GM23338 (cell line): ENCODE measurements around the gene SPRYD4. TPM values are rescaled to one million over a fixed set of nuclear protein-coding genes. Genes with fewer than 3 reads are reported as not detected.
"Not testable (repeated sequence)": the region's sequence is repeated elsewhere in the genome, so short reads cannot be mapped to it uniquely, and the experiment has no call there.

ENCODE experiments used
- ATAC-seq: fragments of 200-7000 bp; cut with Tn5 transposase; 3 replicates; pipeline ENCODE4 v1.9.1; 2020
- DNase-seq: peaks from one replicate; pipeline ENCODE4 v3.0.0-alpha.2; 2015; ENCODE audit warnings: low spot score
- H2AFZ ChIP-seq: fragments of 200-600 bp; sonication (generic); 2 replicates; pipeline ENCODE4 v1.8.0; 2016; ENCODE audit warnings: antibody characterized with exemption, mild to moderate bottlenecking, moderate library complexity
- H3F3A ChIP-seq: fragments of 200-600 bp; sonication (generic); replicated peaks from 2 replicates; pipeline ENCODE4 v1.8.0; 2017; ENCODE audit warnings: antibody characterized with exemption, mixed run types, low read depth
- H3K27ac ChIP-seq: fragments of 200-600 bp; sonication (generic); 2 replicates; pipeline ENCODE4 v1.6.1; 2016; ENCODE audit warnings: low read depth
- H3K27me3 ChIP-seq: fragments of 200-600 bp; sonication (generic); 2 replicates; pipeline ENCODE4 v1.8.0; 2016; ENCODE audit warnings: mild to moderate bottlenecking, mixed run types, moderate library complexity; ENCODE audit not compliant: insufficient read depth
- H3K36me3 ChIP-seq: fragments of 200-600 bp; sonication (generic); 2 replicates; pipeline ENCODE4 v1.8.0; 2016; ENCODE audit warnings: mild to moderate bottlenecking; ENCODE audit not compliant: insufficient read depth
- H3K4me1 ChIP-seq: fragments of 200-600 bp; sonication (generic); 2 replicates; pipeline ENCODE4 v1.8.0; 2016; ENCODE audit warnings: mild to moderate bottlenecking, moderate library complexity; ENCODE audit not compliant: insufficient read depth
- H3K4me2 ChIP-seq: fragments of 200-600 bp; sonication (generic); 2 replicates; pipeline ENCODE4 v1.7.1; 2017; ENCODE audit warnings: mixed run types
- H3K4me3 ChIP-seq: fragments of 200-600 bp; sonication (generic); 2 replicates; pipeline ENCODE4 v1.6.1; 2016; ENCODE audit warnings: mixed run types
- H3K79me2 ChIP-seq: fragments of 200-600 bp; sonication (generic); replicated peaks from 2 replicates; pipeline ENCODE4 v1.8.0; 2017; ENCODE audit warnings: mild to moderate bottlenecking; ENCODE audit not compliant: insufficient read depth
- H3K9me2 ChIP-seq: fragments of 200-600 bp; sonication (generic); 2 replicates; pipeline ENCODE4 v1.8.0; 2017; ENCODE audit not compliant: insufficient read depth
- H4K20me1 ChIP-seq: fragments of 200-600 bp; sonication (generic); replicated peaks from 2 replicates; pipeline ENCODE4 v1.8.0; 2017; ENCODE audit warnings: mild to moderate bottlenecking; ENCODE audit not compliant: insufficient read depth
- H3K27ac Mint-ChIP-seq: 2 replicates; pipeline ENCODE4 v1.8.0; 2020; ENCODE audit warnings: inconsistent platforms, mild to moderate bottlenecking, moderate library complexity, mixed read lengths
- H3K27me3 Mint-ChIP-seq: 3 replicates; pipeline ENCODE4 v1.8.0; 2022; ENCODE audit warnings: low read depth, mild to moderate bottlenecking, moderate library complexity, mixed read lengths, inconsistent platforms; ENCODE audit not compliant: insufficient read depth, poor library complexity
- H3K36me3 Mint-ChIP-seq: 3 replicates; pipeline ENCODE4 v1.8.0; 2021; ENCODE audit warnings: low read depth, mild to moderate bottlenecking, inconsistent platforms, moderate library complexity, mixed read lengths
- H3K4me1 Mint-ChIP-seq: 3 replicates; pipeline ENCODE4 v1.8.0; 2020; ENCODE audit warnings: mild to moderate bottlenecking, inconsistent platforms, mixed read lengths
- H3K4me3 Mint-ChIP-seq: 3 replicates; pipeline ENCODE4 v1.8.0; 2021; ENCODE audit warnings: moderate library complexity, mild to moderate bottlenecking, inconsistent platforms, mixed read lengths
- H3K9me3 Mint-ChIP-seq: 3 replicates; pipeline ENCODE4 v1.8.0; 2020; ENCODE audit warnings: moderate library complexity, mild to moderate bottlenecking, inconsistent platforms, mixed read lengths
- CREB1 ChIP-seq: fragments of 250-450 bp; sonication (Bioruptor Pico); IDR thresholded peaks from 2 replicates; pipeline ENCODE4 v1.5.0; 2020; ENCODE audit warnings: low read depth, mild to moderate bottlenecking, moderate library complexity
- CTCF ChIP-seq, 2 experiments: fragments of 200-600 bp in 1 of 2; sonication (generic) in 1 of 2; conservative IDR thresholded peaks; 2 replicates each; pipeline versions ENCODE4 v1.5.1 to v1.6.1; 2016 to 2017; ENCODE audit warnings: antibody characterized with exemption in 2 of 2, low read depth in 2 of 2, mild to moderate bottlenecking in 2 of 2, moderate library complexity in 1 of 2
- EZH2 ChIP-seq: fragments of 200-600 bp; sonication (generic); IDR thresholded peaks from one replicate; pipeline ENCODE4 v1.8.0; 2017; ENCODE audit warnings: antibody characterized with exemption, mild to moderate bottlenecking, low read depth; ENCODE audit not compliant: unreplicated experiment
- EZH2phosphoT487 ChIP-seq: fragments of 200-600 bp; sonication (generic); IDR thresholded peaks from one replicate; pipeline ENCODE4 v1.8.1; 2018; ENCODE audit warnings: antibody characterized with exemption; ENCODE audit not compliant: unreplicated experiment
- NANOG ChIP-seq: IDR thresholded peaks from 2 replicates; pipeline ENCODE4 v1.6.1; 2016; ENCODE audit warnings: antibody characterized with exemption, borderline replicate concordance
- POLR2AphosphoS5 ChIP-seq: IDR thresholded peaks from 2 replicates; pipeline ENCODE4 v1.6.1; 2016; ENCODE audit warnings: antibody characterized with exemption, low read depth
- ZNF114 ChIP-seq: fragments of 250-450 bp; sonication (Bioruptor Pico); IDR thresholded peaks from 2 replicates; pipeline ENCODE4 v1.5.0; 2020; ENCODE audit warnings: mild to moderate bottlenecking, moderate library complexity
- ZNF331 ChIP-seq: fragments of 250-450 bp; sonication (Bioruptor Pico); IDR thresholded peaks from 2 replicates; pipeline ENCODE4 v1.5.0; 2020; ENCODE audit warnings: low read depth, mild to moderate bottlenecking, moderate library complexity
- polyA plus RNA-seq: library from polyadenylated mRNA; unstranded; fragments of >200 nt; fragmentation: Nextera tagmentation; extraction: Ambion mirVana; gene quantifications from 2 replicates; pipeline ENCODE4 v1.2.1, GENCODE V29; 2016
- total RNA-seq: library from RNA; depleted of rRNA; stranded (reverse); fragments of >200 nt; shearing (Covaris generic); gene quantifications from 2 replicates; pipeline ENCODE4 v1.2.3, GENCODE V29; 2014
- TF ChIP-seq, protein P1 (sequence below): IDR thresholded peaks from one replicate; pipeline ENCODE4 v1.6.1; 2018; ENCODE audit warnings: antibody characterized with exemption; ENCODE audit not compliant: unreplicated experiment

The SPRYD4 gene
- total and polyA plus RNA-seq, 2 experiments from 2014 or later: 2.1 to 3.1 TPM

DNA sequence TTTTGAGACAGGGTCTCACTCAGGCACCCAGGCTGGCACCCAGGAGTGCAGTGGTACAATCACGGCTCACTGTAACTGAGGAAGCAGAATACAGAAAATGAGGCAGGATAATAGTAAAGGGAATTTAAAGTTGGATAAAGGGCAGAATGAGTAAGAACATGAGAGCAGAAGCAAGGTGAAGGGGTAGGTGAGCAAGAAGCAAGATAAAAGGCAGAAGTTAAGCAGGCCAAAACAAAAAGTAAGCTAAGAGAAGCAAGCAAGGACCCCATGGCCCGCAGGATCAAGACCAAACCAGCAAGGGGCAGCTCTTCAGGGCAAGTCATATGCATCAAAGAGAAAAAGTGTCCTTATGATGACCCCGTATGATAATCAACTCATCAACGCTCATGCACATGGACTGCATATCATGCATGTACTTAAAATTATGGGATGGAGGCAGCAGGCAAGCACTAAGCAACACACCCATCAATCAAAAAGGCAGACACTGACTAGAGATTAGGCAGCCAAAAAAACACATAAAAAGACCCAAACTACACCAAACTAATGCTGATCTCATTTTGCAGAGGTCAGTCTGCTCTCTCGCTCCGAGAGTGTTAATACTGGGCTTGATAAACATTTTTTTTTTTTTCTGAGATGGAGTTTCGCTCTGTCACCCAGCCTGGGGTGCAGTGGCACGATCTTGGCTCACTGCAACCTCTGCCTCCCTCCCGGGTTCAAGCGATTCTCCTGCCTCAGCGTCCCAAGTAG, 30.8 kb upstream of the SPRYD4 start:
- Mint-ChIP-seq H3K9me3 (peaks cover 16% of the 10 kb centered on the region), H3K27ac (peak overlapping the region; percentile 13; the same call in 1 of the 2 replicates), H3K27me3 (peaks cover 8% of the 10 kb centered on the region), H3K4me3 (no peak overlapping the region), H3K36me3 (peaks cover 39% of the 10 kb centered on the region), H3K4me1 (peaks cover 22% of the 10 kb centered on the region)
- ATAC-seq (peak; percentile 54), DNase-seq (no peak)
- H3K4me2 ChIP-seq: no peak overlapping the region
- H3K27ac ChIP-seq: 0 out of 2 replicates have a peak overlapping the region, but pooled peaks have one; percentile 19
- no peaks in the 10 kb centered on the region; the same call in 1 of the 2 replicates for H4K20me1 ChIP-seq
- TF ChIP-seq, protein P1, sequence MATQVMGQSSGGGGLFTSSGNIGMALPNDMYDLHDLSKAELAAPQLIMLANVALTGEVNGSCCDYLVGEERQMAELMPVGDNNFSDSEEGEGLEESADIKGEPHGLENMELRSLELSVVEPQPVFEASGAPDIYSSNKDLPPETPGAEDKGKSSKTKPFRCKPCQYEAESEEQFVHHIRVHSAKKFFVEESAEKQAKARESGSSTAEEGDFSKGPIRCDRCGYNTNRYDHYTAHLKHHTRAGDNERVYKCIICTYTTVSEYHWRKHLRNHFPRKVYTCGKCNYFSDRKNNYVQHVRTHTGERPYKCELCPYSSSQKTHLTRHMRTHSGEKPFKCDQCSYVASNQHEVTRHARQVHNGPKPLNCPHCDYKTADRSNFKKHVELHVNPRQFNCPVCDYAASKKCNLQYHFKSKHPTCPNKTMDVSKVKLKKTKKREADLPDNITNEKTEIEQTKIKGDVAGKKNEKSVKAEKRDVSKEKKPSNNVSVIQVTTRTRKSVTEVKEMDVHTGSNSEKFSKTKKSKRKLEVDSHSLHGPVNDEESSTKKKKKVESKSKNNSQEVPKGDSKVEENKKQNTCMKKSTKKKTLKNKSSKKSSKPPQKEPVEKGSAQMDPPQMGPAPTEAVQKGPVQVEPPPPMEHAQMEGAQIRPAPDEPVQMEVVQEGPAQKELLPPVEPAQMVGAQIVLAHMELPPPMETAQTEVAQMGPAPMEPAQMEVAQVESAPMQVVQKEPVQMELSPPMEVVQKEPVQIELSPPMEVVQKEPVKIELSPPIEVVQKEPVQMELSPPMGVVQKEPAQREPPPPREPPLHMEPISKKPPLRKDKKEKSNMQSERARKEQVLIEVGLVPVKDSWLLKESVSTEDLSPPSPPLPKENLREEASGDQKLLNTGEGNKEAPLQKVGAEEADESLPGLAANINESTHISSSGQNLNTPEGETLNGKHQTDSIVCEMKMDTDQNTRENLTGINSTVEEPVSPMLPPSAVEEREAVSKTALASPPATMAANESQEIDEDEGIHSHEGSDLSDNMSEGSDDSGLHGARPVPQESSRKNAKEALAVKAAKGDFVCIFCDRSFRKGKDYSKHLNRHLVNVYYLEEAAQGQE: no peak
- TF ChIP-seq EZH2: no peak
- no peak for TF ChIP-seq POLR2AphosphoS5
- TF ChIP-seq EZH2phosphoT487: no peak
- no peak for TF ChIP-seq CREB1
- TF ChIP-seq ZNF331 (CRISPR knock-in tag): no peak
- TF ChIP-seq CTCF (conservative IDR thresholded peaks at IDR 0.05; ENCODE audit: low read depth in 2 of 2): no peak
- no peak for TF ChIP-seq NANOG
- H3K27me3 ChIP-seq: no peaks in the 10 kb centered on the region
- H3K4me1 ChIP-seq: peaks cover 6% of the 10 kb centered on the region; the same call in 1 of the 2 replicates
- 0 out of 2 replicates have a peak, but pooled peaks cover 4% of the 10 kb centered on the region for H3F3A ChIP-seq
- H2AFZ ChIP-seq: no peak overlapping the region
- no peak overlapping the region for H3K4me3 ChIP-seq
- H3K9me2 ChIP-seq: peaks cover 3% of the 10 kb centered on the region; the same call in 1 of the 2 replicates
- H3K79me2 ChIP-seq: peaks cover 87% of the 10 kb centered on the region
- H3K36me3 ChIP-seq: no peaks in the 10 kb centered on the region

DNA sequence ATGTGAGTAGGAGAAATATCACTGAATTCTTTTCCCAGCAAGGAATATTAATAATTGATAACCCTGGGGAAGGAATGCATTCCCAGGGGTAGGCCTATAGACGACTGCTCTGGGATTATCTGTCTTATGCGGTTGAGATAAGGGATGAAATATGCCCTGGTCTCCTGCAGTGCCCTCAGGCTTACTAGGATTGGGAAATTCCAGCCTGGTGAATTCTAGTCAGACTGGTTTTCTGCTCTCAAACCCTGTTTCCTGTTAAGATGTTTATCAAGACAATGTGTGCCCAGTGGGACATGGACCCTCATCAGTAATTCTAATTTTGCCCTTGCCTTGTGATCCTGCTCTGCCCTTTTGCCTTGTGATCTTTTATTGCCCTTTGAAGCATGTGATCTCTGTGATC, 25.2 kb upstream of the SPRYD4 start:
- H3K9me2 ChIP-seq, H3K36me3 ChIP-seq, ATAC-seq, H3K4me3 ChIP-seq, H4K20me1 ChIP-seq, H3F3A ChIP-seq, H3K4me2 ChIP-seq, H2AFZ ChIP-seq, H3K27me3 ChIP-seq, H3K4me3 Mint-ChIP-seq: not testable (repeated sequence)
- H3K79me2 ChIP-seq: peaks cover 74% of the 10 kb centered on the region
- H3K4me1 Mint-ChIP-seq: peaks cover 39% of the 10 kb centered on the region
- peak; percentile 70 for DNase-seq
- H3K4me1 ChIP-seq: peaks cover 11% of the 10 kb centered on the region
- peak overlapping the region; percentile 54; the same call in 1 of the 2 replicates for H3K27ac Mint-ChIP-seq
- H3K36me3 Mint-ChIP-seq: peaks cover 71% of the 10 kb centered on the region
- H3K27ac ChIP-seq: peak overlapping the region; percentile 88; the same call in 1 of the 2 replicates
- H3K27me3 Mint-ChIP-seq: peaks cover 17% of the 10 kb centered on the region
- H3K9me3 Mint-ChIP-seq: peaks cover 44% of the 10 kb centered on the region
- TF ChIP-seq ZNF331 (CRISPR knock-in tag) (peak; percentile 79), CREB1 (peak; percentile 52), ZNF114 (CRISPR knock-in tag) (peak; percentile 35; the same call in 1 of the 2 replicates)
